HEK293 (cell line): Measurements from ENCODE around the gene PHF5A.
"Not testable (repeated sequence)": the region's sequence is repeated elsewhere in the genome, so short reads cannot be mapped to it uniquely, and the experiment has no call there.

Source experiments
- CTCF ChIA-PET: fragments of 350-600 bp; formaldehyde crosslinking; extraction: SDS; loops from one replicate; lab custom pipeline; 2021; ENCODE audit warnings: antibody characterized with exemption; lab: Yijun Ruan, JAX
- POLR2A ChIA-PET: fragments of 300-600 bp; formaldehyde crosslinking; extraction: SDS; loops from one replicate; lab custom pipeline; 2020; ENCODE audit warnings: antibody characterized with exemption, inconsistent platforms; lab: Yijun Ruan, JAX
- H3K27ac ChIP-seq: fragments of 200-500 bp; sonication (Bioruptor generic); 2 replicates; pipeline ENCODE4 v1.5.1; 2014; ENCODE audit warnings: low read depth, low read length, control low read depth, inconsistent platforms; ENCODE audit errors: extremely low read depth
- H3K36me3 ChIP-seq, 2 experiments: fragments of 200-500 bp in 1 of 2; sonication (Bioruptor generic) in 1 of 2; 1 replicate in 1 of 2; 2 replicates in 1 of 2; pipeline ENCODE4 v1.5.1; 2014 to 2017; ENCODE audit warnings: inconsistent platforms in 2 of 2, low read length in 2 of 2; ENCODE audit not compliant: control insufficient read depth in 2 of 2, insufficient read depth in 1 of 2
- H3K4me1 ChIP-seq: fragments of 200-500 bp; sonication (Bioruptor generic); 2 replicates; pipeline ENCODE4 v1.5.1; 2014; ENCODE audit warnings: mild to moderate bottlenecking, low read length, inconsistent platforms; ENCODE audit not compliant: control insufficient read depth, insufficient read depth
- H3K4me3 ChIP-seq: 2 replicates; pipeline ENCODE4 v1.5.1; 2011; ENCODE audit warnings: low read depth, mild to moderate bottlenecking, control low read depth, low read length, moderate library complexity
- H3K9me3 ChIP-seq: fragments of 200-500 bp; sonication (Bioruptor generic); 2 replicates; pipeline ENCODE4 v1.5.1; 2014; ENCODE audit warnings: low read depth, low read length, inconsistent platforms; ENCODE audit not compliant: control insufficient read depth, insufficient read depth
- KLF9 ChIP-seq: fragments of 450-650 bp; formaldehyde crosslinking; IDR thresholded peaks from 2 replicates; pipeline ENCODE4 v1.5.1; 2016; ENCODE audit warnings: missing biosample characterization, missing genetic modification characterization, low read depth
- MEIS1 ChIP-seq: sonication (generic); formaldehyde crosslinking; IDR thresholded peaks from 2 replicates; pipeline ENCODE4 v1.8.1; 2022; ENCODE audit warnings: missing genetic modification reagents, mild to moderate bottlenecking, borderline replicate concordance
- WT1 ChIP-seq: fragments of 450-650 bp; formaldehyde crosslinking; IDR thresholded peaks from 2 replicates; pipeline ENCODE4 v1.5.1; 2016; ENCODE audit warnings: missing biosample characterization, missing genetic modification characterization
- ZBTB48 ChIP-seq: fragments of 450-650 bp; formaldehyde crosslinking; IDR thresholded peaks from 2 replicates; pipeline ENCODE4 v1.5.1; 2016; ENCODE audit warnings: missing biosample characterization, missing genetic modification characterization
- ZNF184 ChIP-seq: fragments of 450-650 bp; IDR thresholded peaks from 2 replicates; pipeline ENCODE4 v1.5.1; 2018; ENCODE audit warnings: missing biosample characterization, mild to moderate bottlenecking, missing genetic modification characterization
- ZNF19 ChIP-seq: fragments of 450-650 bp; formaldehyde crosslinking; IDR thresholded peaks from 2 replicates; pipeline ENCODE4; 2016; ENCODE audit warnings: missing biosample characterization, missing genetic modification characterization, low read depth
- ZNF280D ChIP-seq: fragments of 450-650 bp; formaldehyde crosslinking; IDR thresholded peaks from 2 replicates; pipeline ENCODE4 v1.5.1; 2016; ENCODE audit warnings: missing biosample characterization, missing genetic modification characterization
- ZNF341 ChIP-seq: fragments of 450-650 bp; formaldehyde crosslinking; IDR thresholded peaks from 2 replicates; pipeline ENCODE4; 2016; ENCODE audit warnings: low read depth, missing biosample characterization, missing genetic modification characterization
- ZNF510 ChIP-seq: fragments of 450-650 bp; formaldehyde crosslinking; IDR thresholded peaks from 2 replicates; pipeline ENCODE4 v1.5.1; 2018; ENCODE audit warnings: mild to moderate bottlenecking, missing genetic modification characterization, missing biosample characterization; ENCODE audit not compliant: insufficient replicate concordance
- ZNF529 ChIP-seq: fragments of 450-650 bp; formaldehyde crosslinking; IDR thresholded peaks from 2 replicates; pipeline ENCODE4 v1.5.1; 2017; ENCODE audit warnings: missing genetic modification characterization, missing biosample characterization; ENCODE audit not compliant: insufficient replicate concordance
- ZNF600 ChIP-seq: fragments of 450-650 bp; formaldehyde crosslinking; IDR thresholded peaks from 2 replicates; pipeline ENCODE4 v1.5.1; 2016; ENCODE audit warnings: missing biosample characterization, missing genetic modification characterization
- ZNF654 ChIP-seq: fragments of 450-650 bp; formaldehyde crosslinking; IDR thresholded peaks from 2 replicates; pipeline ENCODE4 v1.5.1; 2016; ENCODE audit warnings: low read depth, missing biosample characterization, missing genetic modification characterization
- ZNF707 ChIP-seq: fragments of 450-650 bp; formaldehyde crosslinking; IDR thresholded peaks from 2 replicates; pipeline ENCODE4 v1.5.1; 2016; ENCODE audit warnings: missing biosample characterization, missing genetic modification characterization
- ZNF785 ChIP-seq: fragments of 450-650 bp; formaldehyde crosslinking; IDR thresholded peaks from 2 replicates; pipeline ENCODE4 v1.5.1; 2016; ENCODE audit warnings: missing biosample characterization, missing genetic modification characterization
- TF ChIP-seq, protein P1 (sequence below): fragments of 450-650 bp; formaldehyde crosslinking; IDR thresholded peaks from 2 replicates; pipeline ENCODE4 v1.5.1; 2017; ENCODE audit warnings: missing biosample characterization, missing genetic modification characterization

PHF5A gene

DNA sequence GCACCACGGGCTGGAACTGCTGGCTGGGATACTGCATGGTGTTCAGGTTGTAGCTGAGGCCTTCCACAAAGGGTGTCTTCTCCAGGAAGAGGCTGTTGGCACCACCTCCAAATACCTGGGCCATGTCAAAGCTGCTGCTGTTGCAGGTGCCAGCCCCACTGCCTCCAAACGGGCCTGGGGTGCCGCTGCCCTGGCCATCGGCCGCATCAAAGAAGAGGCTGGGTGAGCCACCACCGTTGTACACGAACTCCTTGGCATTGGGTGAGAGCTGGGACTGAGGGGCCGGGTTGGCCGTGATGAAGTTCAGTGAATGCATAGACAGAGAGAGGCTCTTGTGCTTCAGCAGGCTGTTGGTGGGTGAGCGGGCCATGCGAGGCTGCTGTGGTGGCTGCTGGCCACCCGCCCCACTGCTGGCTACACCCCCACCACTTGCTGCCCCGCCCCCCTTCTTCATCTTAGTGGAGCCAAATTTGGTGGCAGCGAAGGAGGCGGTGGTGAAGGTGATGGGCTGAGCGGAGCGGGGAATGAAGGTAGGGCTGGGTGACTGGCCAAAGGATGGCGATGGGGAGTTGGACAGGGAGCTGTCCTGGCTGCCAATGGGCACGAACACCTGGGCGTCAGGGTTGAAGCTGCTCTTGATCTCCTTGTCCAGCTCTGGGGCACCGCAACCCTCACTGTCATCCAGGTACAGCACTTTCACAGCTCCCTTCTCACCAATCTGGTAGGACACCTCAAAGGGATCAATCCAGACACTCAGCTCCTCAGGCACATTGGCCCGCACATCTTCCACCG is 32.0 kb downstream of the PHF5A start:
- Histone ChIP-seq H3K27ac (peak overlapping the region; percentile 37; the same call in 1 of the 2 replicates), H3K36me3 (peaks cover 28 to 89% of the 10 kb centered on the region in 2 experiments), H3K4me1 (peaks cover 3% of the 10 kb centered on the region), H3K9me3 (no peaks in the 10 kb centered on the region), H3K4me3 (no peak overlapping the region)
- ChIA-PET POLR2A (interaction anchor here (1.0 to 2.9 kb wide), 4 partner anchors 9 to 56 kb away, joined by 3 to 31 read pairs (median 3); partner anchors contain the start of gene TOB2), CTCF (interaction anchor here (0.7 to 1.3 kb wide), 2 partner anchors 9 to 81 kb away, joined by 5 to 11 read pairs; no protein-coding TSS in a partner anchor)
- no peak for TF ChIP-seq ZNF529
- TF ChIP-seq MEIS1 (CRISPR knock-in tag) = no peak
- no peak for TF ChIP-seq ZNF19 (tag by site-specific recombination)
- TF ChIP-seq KLF9 = peak; percentile 53

- no peaks in the 10 kb centered on the region for H3K9me3 ChIP-seq
- peaks cover 3% of the 10 kb centered on the region for H3K4me1 ChIP-seq
- H3K36me3 ChIP-seq = peaks cover 23 to 86% of the 10 kb centered on the region in 2 experiments
- H3K27ac ChIP-seq = peak overlapping the region; percentile 10; the same call in 1 of the 2 replicates
- POLR2A ChIA-PET = interaction anchor here (1.2 kb wide), 1 partner anchor 10 kb away, joined by 3 read pairs; no protein-coding TSS in a partner anchor
- TF ChIP-seq ZNF341 (tag by site-specific recombination) = peak; percentile 57
- 0 out of 2 replicates have a peak, but pooled peaks have one; percentile 23 for TF ChIP-seq WT1 (tag by site-specific recombination)
- TF ChIP-seq ZNF654 (tag by site-specific recombination) = no peak
- CTCF ChIA-PET = no interaction called here
- no peak overlapping the region for H3K4me3 ChIP-seq
Measured at GRCh38 chr22:41435560-41435959, 32.9 kb downstream of the PHF5A start.

GRCh38 chr22:41434361-41435003 is 34.0 kb downstream of the PHF5A start:
- not testable (repeated sequence) for H3K4me3 ChIP-seq

GRCh38 chr22:41433480-41433879 is 35.0 kb downstream of the PHF5A start:
- peaks cover 22 to 68% of the 10 kb centered on the region in 2 experiments for H3K36me3 ChIP-seq
- CTCF ChIA-PET, H3K9me3 ChIP-seq, H3K4me1 ChIP-seq, H3K4me3 ChIP-seq, POLR2A ChIA-PET: not testable (repeated sequence)
- TF ChIP-seq ZNF184 (tag by site-specific recombination) = peak; percentile 79
- H3K27ac ChIP-seq = 0 out of 2 replicates have a peak overlapping the region, but pooled peaks have one; percentile 16

More at GRCh38 chr22:41434361-41435003, 34.0 kb downstream of the PHF5A start:
- H3K36me3 ChIP-seq = peaks cover 23 to 78% of the 10 kb centered on the region in 2 experiments
- H3K27ac ChIP-seq, POLR2A ChIA-PET, H3K9me3 ChIP-seq, H3K4me1 ChIP-seq: not testable (repeated sequence)
- 0 out of 2 replicates have a peak, but pooled peaks have one; percentile 31 for TF ChIP-seq ZNF600
- peak; percentile 27; the same call in 1 of the 2 replicates for TF ChIP-seq ZBTB48 (tag by site-specific recombination)
- CTCF ChIA-PET = interaction anchor here (0.6 kb wide), 1 partner anchor 31 kb away, joined by 3 read pairs; no protein-coding TSS in a partner anchor

GRCh38 chr22:41431656-41432055 is 36.8 kb downstream of the PHF5A start:
- Histone ChIP-seq H3K4me3 (no peak overlapping the region), H3K27ac (0 out of 2 replicates have a peak overlapping the region, but pooled peaks have one; percentile 11), H3K36me3 (peaks cover 15 to 56% of the 10 kb centered on the region in 2 experiments), H3K9me3 (no peaks in the 10 kb centered on the region), H3K4me1 (no peaks in the 10 kb centered on the region; the same call in 1 of the 2 replicates)
- ChIA-PET CTCF (interaction anchor here (0.6 kb wide), 1 partner anchor 194 kb away, joined by 3 read pairs; no protein-coding TSS in a partner anchor), POLR2A (interaction anchor here (0.6 to 1.0 kb wide), 4 partner anchors 17 to 130 kb away, joined by 3 to 4 read pairs (median 4); no protein-coding TSS in a partner anchor)
- TF ChIP-seq ZNF707 = no peak
- TF ChIP-seq ZNF280D (tag by site-specific recombination) = no peak
- TF ChIP-seq ZNF785 (tag by site-specific recombination) = no peak
- TF ChIP-seq ZNF510 = no peak
- TF ChIP-seq, protein P1, sequence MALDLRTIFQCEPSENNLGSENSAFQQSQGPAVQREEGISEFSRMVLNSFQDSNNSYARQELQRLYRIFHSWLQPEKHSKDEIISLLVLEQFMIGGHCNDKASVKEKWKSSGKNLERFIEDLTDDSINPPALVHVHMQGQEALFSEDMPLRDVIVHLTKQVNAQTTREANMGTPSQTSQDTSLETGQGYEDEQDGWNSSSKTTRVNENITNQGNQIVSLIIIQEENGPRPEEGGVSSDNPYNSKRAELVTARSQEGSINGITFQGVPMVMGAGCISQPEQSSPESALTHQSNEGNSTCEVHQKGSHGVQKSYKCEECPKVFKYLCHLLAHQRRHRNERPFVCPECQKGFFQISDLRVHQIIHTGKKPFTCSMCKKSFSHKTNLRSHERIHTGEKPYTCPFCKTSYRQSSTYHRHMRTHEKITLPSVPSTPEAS (tag by site-specific recombination) = no peak
